Keratinocyte (primary cell): Measurements from ENCODE around the gene RENBP. TPM values are rescaled to one million over a fixed set of nuclear protein-coding genes. Genes with fewer than 3 reads are reported as not detected.

Source experiments
- DNase-seq: peaks from one replicate; pipeline ENCODE4 v3.0.0-alpha.2; 2011; ENCODE audit warnings: low read depth, missing footprints, low spot score
- FAIRE-seq: peaks from 2 replicates; lab custom pipeline; 2011; peaks lifted over from hg19 to GRCh38; lab: Jason Lieb, UNC
- H2AFZ ChIP-seq: 2 replicates; pipeline ENCODE4 v1.6.0; 2012; ENCODE audit warnings: low read length, control low read depth, inconsistent platforms; ENCODE audit not compliant: control insufficient read depth
- H3K27ac ChIP-seq: 2 replicates; pipeline ENCODE4 v1.5.1; 2011; ENCODE audit warnings: low read length; ENCODE audit not compliant: control insufficient read depth, insufficient read depth
- H3K27me3 ChIP-seq: 3 replicates; pipeline ENCODE4 v1.6.0; 2011; ENCODE audit warnings: low read length; ENCODE audit not compliant: control insufficient read depth, insufficient read depth; ENCODE audit errors: extremely low read depth
- H3K36me3 ChIP-seq, 2 experiments: 2 replicates in 1 of 2; 3 replicates in 1 of 2; pipeline ENCODE4 v1.5.1; 2011; ENCODE audit warnings: low read length in 2 of 2, mild to moderate bottlenecking in 1 of 2; ENCODE audit not compliant: control insufficient read depth in 2 of 2, insufficient read depth in 2 of 2; ENCODE audit errors: extremely low read depth in 1 of 2
- H3K4me1 ChIP-seq: 3 replicates; pipeline ENCODE4 v1.5.1; 2011; ENCODE audit warnings: low read length; ENCODE audit not compliant: control insufficient read depth, insufficient read depth; ENCODE audit errors: extremely low read depth
- H3K4me2 ChIP-seq: 3 replicates; pipeline ENCODE4 v1.6.0; 2011; ENCODE audit warnings: low read depth, low read length; ENCODE audit not compliant: control insufficient read depth, insufficient read depth; ENCODE audit errors: extremely low read depth
- H3K4me3 ChIP-seq, 3 experiments: fragments of 200-600 bp in 1 of 3; sonication (generic) in 1 of 3; 2 replicates in 2 of 3; 3 replicates in 1 of 3; pipeline ENCODE4 v1.5.1; 2011 to 2016; ENCODE audit warnings: low read length in 3 of 3, mild to moderate bottlenecking in 3 of 3, control low read depth in 2 of 3, inconsistent platforms in 1 of 3, low read depth in 1 of 3, mixed read lengths in 1 of 3, mixed run types in 1 of 3, moderate library complexity in 1 of 3; ENCODE audit not compliant: control insufficient read depth in 2 of 3, insufficient read depth in 2 of 3; ENCODE audit errors: extremely low read depth in 1 of 3
- H3K79me2 ChIP-seq: 2 replicates; pipeline ENCODE4 v1.6.0; 2012; ENCODE audit warnings: low read length; ENCODE audit not compliant: control insufficient read depth, insufficient read depth
- H3K9ac ChIP-seq: 3 replicates; pipeline ENCODE4 v1.6.0; 2011; ENCODE audit warnings: low read length; ENCODE audit not compliant: control insufficient read depth, insufficient read depth; ENCODE audit errors: extremely low read depth
- H3K9me1 ChIP-seq: 3 replicates; pipeline ENCODE4 v1.6.0; 2011; ENCODE audit warnings: low read length; ENCODE audit not compliant: control insufficient read depth, insufficient read depth; ENCODE audit errors: extremely low read depth
- H3K9me3 ChIP-seq: 2 replicates; pipeline ENCODE4 v1.5.1; 2012; ENCODE audit warnings: low read depth, low read length; ENCODE audit not compliant: control insufficient read depth
- H4K20me1 ChIP-seq: 3 replicates; pipeline ENCODE4 v1.6.0; 2011; ENCODE audit warnings: low read length; ENCODE audit not compliant: control insufficient read depth, insufficient read depth; ENCODE audit errors: extremely low read depth
- EZH2 ChIP-seq: IDR thresholded peaks from one replicate; pipeline ENCODE4 v1.6.1; 2012; ENCODE audit warnings: inconsistent platforms, mild to moderate bottlenecking, low read length, moderate library complexity
- dilution Hi-C: fragments of 300-500 bp; cut with MboI; formaldehyde crosslinking; loops from one replicate; pipeline ENCODE4 v1.7.0; 2020; ENCODE audit warnings: low sequenced_read_pairs; ENCODE audit not compliant: extremely low pct_ligation_motif_present
- polyA plus RNA-seq, 5 experiments: library from polyadenylated mRNA; depleted of rRNA in 3 of 5; stranded (reverse) in 3 of 5; stranded (forward) in 1 of 5; unstranded in 1 of 5; fragments of >200 nt; gene quantifications; 1 replicate in 1 of 5; 2 replicates in 3 of 5; 3 replicates in 1 of 5; pipeline versions ENCODE4 v1.2.1 to v1.2.3, GENCODE V29; 2011 to 2012; ENCODE audit warnings: missing spikeins in 2 of 5, low read depth in 1 of 5, low replicate concordance in 1 of 5
- TF ChIP-seq, protein P1 (sequence below), 3 experiments: IDR thresholded peaks in 1 of 3; conservative IDR thresholded peaks in 1 of 3; optimal IDR thresholded peaks in 1 of 3; 2 replicates in 2 of 3; 3 replicates in 1 of 3; pipeline versions ENCODE3 to v1.5.1; 2011; ENCODE audit warnings: low read length in 3 of 3, mild to moderate bottlenecking in 3 of 3, moderate library complexity in 2 of 3, control low read depth in 1 of 3, inconsistent platforms in 1 of 3; ENCODE audit not compliant: insufficient read depth in 2 of 3; ENCODE audit errors: extremely low read depth in 1 of 3

RENBP gene
- polyA plus RNA-seq, 1 donor (not counting 4 experiments of a cell fraction or from before 2014, with no cell fraction given) = 0.16 TPM

DNA sequence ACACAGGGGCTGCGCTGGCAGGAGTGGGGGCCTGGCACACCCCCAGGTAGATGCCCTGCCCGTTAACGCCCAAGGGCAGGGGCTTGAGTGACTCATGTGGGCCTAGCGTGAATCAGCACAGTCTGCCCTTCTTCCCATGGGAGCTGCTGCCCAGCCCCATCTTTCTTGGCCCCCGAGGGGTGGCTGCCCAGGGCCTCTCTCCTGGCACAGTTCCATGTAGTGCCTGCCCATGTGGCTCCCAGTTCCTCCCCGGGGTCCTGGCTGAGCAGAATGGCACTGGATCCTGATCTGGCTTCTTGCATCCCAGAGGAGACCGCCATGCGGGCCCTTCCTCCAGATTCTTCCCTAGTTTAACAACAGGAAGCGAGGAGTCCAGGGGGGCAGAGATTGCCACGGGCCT lies 42.1 kb downstream of the RENBP start:
- Histone ChIP-seq H3K9me1 (no peaks in the 10 kb centered on the region), H3K9ac (no peak overlapping the region), H2AFZ (no peak overlapping the region), H3K27ac (no peak overlapping the region), H3K79me2 (no peaks in the 10 kb centered on the region), H3K4me1 (peaks cover 8% of the 10 kb centered on the region), H3K9me3 (no peaks in the 10 kb centered on the region), H3K4me3 (no peak overlapping the region), H3K4me2 (no peak overlapping the region), H3K27me3 (no peaks in the 10 kb centered on the region), H3K36me3 (no peaks in the 10 kb centered on the region), H4K20me1 (no peaks in the 10 kb centered on the region)
- TF ChIP-seq, protein P1, sequence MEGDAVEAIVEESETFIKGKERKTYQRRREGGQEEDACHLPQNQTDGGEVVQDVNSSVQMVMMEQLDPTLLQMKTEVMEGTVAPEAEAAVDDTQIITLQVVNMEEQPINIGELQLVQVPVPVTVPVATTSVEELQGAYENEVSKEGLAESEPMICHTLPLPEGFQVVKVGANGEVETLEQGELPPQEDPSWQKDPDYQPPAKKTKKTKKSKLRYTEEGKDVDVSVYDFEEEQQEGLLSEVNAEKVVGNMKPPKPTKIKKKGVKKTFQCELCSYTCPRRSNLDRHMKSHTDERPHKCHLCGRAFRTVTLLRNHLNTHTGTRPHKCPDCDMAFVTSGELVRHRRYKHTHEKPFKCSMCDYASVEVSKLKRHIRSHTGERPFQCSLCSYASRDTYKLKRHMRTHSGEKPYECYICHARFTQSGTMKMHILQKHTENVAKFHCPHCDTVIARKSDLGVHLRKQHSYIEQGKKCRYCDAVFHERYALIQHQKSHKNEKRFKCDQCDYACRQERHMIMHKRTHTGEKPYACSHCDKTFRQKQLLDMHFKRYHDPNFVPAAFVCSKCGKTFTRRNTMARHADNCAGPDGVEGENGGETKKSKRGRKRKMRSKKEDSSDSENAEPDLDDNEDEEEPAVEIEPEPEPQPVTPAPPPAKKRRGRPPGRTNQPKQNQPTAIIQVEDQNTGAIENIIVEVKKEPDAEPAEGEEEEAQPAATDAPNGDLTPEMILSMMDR (optimal IDR thresholded peaks at IDR 0.05 in 1 of 3, IDR thresholded peaks at IDR 0.05 in 1 of 3, conservative IDR thresholded peaks at IDR 0.05 in 1 of 3; ENCODE audit: extremely low read depth in 1 of 3, insufficient read depth in 2 of 3, low read length in 3 of 3) = no peak
- no peak for TF ChIP-seq EZH2
- no peak for FAIRE-seq
- dilution Hi-C loops = no loop called here
- no peak for DNase-seq

DNA sequence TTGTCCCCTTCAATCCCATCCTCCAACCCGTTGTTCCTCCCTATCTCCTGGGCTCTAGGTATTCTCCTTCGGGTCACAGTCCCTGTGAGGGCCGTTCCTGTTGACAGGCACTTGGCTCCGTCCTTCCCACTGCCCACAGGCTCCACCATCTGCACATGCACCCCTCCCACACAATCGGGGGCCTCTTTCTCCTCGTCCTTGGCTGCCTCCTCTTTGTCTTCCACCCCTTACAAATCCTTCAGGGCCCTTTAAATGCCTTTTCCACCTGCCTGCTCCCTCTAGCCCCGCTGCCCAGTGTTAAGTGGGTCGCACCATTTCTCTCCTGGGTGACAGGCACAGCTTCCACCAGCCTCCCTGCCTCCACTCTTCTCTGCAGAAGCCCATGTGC lies 42.7 kb downstream of the RENBP start:
- H3K36me3 ChIP-seq = no peaks in the 10 kb centered on the region
- no peak for FAIRE-seq
- H2AFZ ChIP-seq = no peak overlapping the region
- H3K9me1 ChIP-seq = no peaks in the 10 kb centered on the region
- H3K9ac ChIP-seq = no peak overlapping the region
- no peaks in the 10 kb centered on the region for H3K27me3 ChIP-seq
- H3K4me2 ChIP-seq = no peak overlapping the region
- H3K4me3 ChIP-seq = no peak overlapping the region
- no peak for DNase-seq
- H3K27ac ChIP-seq = no peak overlapping the region
- H3K79me2 ChIP-seq = no peaks in the 10 kb centered on the region
- H3K4me1 ChIP-seq = peaks cover 8% of the 10 kb centered on the region
- TF ChIP-seq, protein P1 (optimal IDR thresholded peaks at IDR 0.05 in 1 of 3, IDR thresholded peaks at IDR 0.05 in 1 of 3, conservative IDR thresholded peaks at IDR 0.05 in 1 of 3; ENCODE audit: extremely low read depth in 1 of 3, insufficient read depth in 2 of 3, low read length in 3 of 3) = no peak
- H3K9me3 ChIP-seq = no peaks in the 10 kb centered on the region
- H4K20me1 ChIP-seq = no peaks in the 10 kb centered on the region
- dilution Hi-C loops = no loop called here
